ENCODE results near the gene TBX10. TPM values are rescaled to one million over a fixed set of nuclear protein-coding genes. Genes with fewer than 3 reads are reported as not detected.

Gene TBX10
- total RNA-seq, 1 donor from 2014 or later: not detected

DNA sequence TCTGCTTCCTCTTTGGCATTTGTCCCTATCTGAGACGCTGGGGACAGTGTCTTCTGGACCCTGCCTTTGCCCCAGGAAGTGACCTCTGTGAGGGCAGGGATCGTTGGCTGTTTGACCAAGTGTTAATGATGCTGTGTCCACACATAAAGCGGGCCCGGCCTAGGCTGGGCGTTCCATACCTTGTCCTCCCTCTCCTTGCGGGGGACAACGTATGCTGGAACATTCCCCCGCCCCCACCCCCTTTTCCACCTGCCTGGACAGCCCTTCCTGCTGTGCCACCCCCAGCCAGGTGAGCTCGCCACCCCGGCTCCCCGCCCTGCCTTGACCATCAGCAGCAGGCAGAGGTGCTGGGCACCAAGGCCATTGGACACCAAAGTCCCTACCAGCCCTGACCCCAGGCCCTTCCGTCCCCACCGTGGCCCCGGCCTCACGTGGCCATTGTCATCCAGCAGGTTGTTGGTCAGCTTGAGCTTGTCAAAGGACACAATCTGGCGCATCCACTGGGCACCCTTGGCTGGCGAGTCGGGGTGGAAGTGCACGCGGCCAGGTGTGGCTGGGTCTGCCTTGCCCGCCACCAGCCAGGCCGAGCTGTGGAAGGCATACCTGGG, 5.7 kb downstream of the TBX10 start:
- Mint-ChIP-seq H3K4me1 (peaks cover 11% of the 10 kb centered on the region), H3K4me3 (no peak overlapping the region), H3K36me3 (ENCODE audit: low read depth) (no peaks in the 10 kb centered on the region), H3K27me3 (no peaks in the 10 kb centered on the region), H3K27ac (no peak overlapping the region), H3K9me3 (no peaks in the 10 kb centered on the region)
- intact Hi-C loops (cut with micrococcal nuclease): no loop called here
- DNase-seq: no peak

DNA sequence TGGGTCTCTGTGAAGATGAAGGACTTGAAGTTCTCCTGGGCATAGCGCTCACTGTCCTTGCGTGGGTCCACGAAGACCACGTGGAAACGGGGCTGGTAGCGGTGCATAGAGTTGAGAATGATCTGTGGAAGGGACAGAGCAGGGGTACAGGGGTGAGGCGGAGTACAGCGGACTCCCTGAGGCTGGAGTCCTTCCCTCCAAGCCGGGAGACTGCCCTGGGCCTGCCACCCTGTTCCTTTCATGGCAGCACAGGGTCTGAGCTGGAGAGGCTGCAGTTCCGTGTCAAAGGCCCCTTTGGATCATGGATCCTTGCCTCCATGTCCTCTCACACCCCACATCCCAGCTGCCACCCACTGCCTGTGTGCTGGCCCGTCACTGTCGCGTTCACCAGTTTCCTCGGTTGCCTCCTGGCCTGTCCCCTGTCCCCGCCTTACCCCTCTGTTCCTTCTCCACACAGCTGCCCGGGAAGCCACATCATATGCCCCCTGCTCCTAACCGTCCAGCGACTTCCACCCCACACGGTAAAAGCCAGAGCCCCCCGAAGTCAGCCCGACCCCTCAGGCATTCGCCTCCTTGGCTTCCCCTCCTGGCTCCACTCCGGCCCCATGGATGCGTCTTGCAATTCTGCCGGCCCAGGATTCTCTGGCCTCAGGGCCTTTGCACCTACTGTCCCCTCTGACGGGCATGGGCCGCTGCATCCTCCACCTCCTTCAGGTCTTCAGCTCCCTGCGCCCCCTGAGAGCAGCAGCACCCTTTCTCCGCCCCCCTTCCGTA, 6.4 kb downstream of the TBX10 start:
- no peak overlapping the region for H3K4me3 Mint-ChIP-seq

DNA sequence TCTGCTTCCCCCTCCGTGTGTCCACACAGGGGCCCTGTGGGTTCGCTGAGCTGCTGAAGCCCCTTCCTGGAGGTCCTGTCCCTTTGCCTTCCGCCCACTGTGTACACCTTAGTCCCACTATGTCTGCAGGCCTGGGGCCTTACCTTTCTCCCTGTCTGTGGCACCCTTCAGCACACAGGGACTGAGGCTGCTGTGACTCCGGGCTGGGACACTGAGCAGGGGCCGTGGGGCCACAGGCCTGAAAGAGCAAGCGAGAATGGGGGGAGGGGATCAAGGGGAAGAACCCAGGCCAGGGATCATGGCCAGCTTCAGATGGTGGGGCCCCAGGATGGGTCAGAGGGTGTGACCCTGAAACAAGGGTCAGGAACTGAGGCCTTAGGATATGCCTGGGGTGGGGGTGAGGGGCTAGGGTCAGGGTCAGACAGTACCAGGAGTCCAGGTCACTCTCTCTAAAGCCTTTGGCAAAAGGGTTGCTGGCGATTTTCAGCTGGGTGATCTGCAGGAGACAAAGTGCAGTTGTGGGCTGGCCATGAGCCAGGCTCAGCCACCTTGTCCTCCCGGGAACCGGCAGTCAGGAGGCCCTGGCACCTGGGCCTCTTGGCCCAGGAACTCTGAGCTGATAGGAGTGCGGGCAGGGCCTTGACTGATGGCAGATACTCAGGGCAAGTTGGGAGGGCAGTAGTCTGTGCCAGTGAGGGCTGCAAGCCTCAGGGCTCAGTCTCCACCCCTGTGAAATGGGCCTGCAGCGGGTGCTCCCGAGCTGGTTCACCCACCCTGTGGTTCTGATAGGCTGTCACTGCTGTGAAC, 7.2 kb downstream of the TBX10 start:
- no peak for DNase-seq
- intact Hi-C loops (cut with micrococcal nuclease): no loop called here
- peak overlapping the region; percentile 51 for H3K27ac Mint-ChIP-seq
- no peaks in the 10 kb centered on the region for H3K9me3 Mint-ChIP-seq
- no peaks in the 10 kb centered on the region for H3K27me3 Mint-ChIP-seq
- H3K4me1 Mint-ChIP-seq: peaks cover 11% of the 10 kb centered on the region
- H3K36me3 Mint-ChIP-seq (ENCODE audit: low read depth): no peaks in the 10 kb centered on the region
- H3K4me3 Mint-ChIP-seq: peak overlapping the region; percentile 55

More for the DNA sequence above, 6.4 kb downstream of the TBX10 start:
- no peak overlapping the region for H3K27ac Mint-ChIP-seq
- H3K27me3 Mint-ChIP-seq: no peaks in the 10 kb centered on the region
- DNase-seq: no peak
- intact Hi-C loops (cut with micrococcal nuclease): no loop called here
- H3K9me3 Mint-ChIP-seq: no peaks in the 10 kb centered on the region
- H3K36me3 Mint-ChIP-seq (ENCODE audit: low read depth): no peaks in the 10 kb centered on the region
- H3K4me1 Mint-ChIP-seq: peaks cover 11% of the 10 kb centered on the region

DNA sequence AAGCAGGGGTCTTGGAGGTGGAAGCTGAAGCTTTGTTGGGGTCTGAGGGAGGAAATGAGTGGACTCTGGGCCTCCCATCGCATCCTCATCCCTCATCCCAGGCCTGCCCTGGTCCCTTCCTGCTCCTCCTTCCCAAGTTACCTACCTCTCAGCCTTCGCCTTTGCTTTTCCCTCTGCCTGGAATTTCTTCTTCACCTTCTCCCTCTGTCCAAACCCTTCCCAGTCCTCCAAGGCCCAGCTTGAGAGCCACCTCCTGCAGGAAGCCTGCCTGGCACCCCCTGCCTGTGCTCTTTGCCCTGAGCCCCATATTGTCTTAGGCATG, 7.7 kb downstream of the TBX10 start:
- no peak for DNase-seq
- Mint-ChIP-seq H3K4me3 (peak overlapping the region; percentile 55), H3K36me3 (ENCODE audit: low read depth) (no peaks in the 10 kb centered on the region), H3K27ac (peak overlapping the region; percentile 51), H3K4me1 (peaks cover 8% of the 10 kb centered on the region), H3K27me3 (no peaks in the 10 kb centered on the region), H3K9me3 (no peaks in the 10 kb centered on the region)
- intact Hi-C loops (cut with micrococcal nuclease): no loop called here

DNA sequence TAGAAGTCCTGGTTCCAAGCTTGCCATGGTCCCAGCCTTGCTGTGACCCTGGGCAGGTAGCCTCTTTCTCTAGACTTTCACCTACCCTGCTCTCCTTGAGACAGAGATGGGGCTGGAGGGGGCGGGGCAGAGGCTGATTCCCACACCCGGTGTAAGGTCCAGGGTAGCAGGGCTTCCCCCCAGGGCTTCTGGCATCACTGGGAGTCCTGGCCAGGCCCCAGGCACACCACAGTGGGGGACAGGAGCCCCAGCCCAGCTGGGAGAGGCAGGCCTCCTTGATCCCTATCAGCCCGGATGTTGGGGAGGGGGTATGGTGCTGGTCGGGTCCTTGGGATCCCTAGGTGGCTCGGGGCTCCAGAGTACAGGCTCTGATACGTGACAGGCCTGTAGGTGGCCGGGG, 8.2 kb downstream of the TBX10 start:
- no peak overlapping the region for H3K27ac Mint-ChIP-seq
- intact Hi-C loops (cut with micrococcal nuclease): no loop called here
- H3K4me1 Mint-ChIP-seq: peaks cover 10% of the 10 kb centered on the region
- no peak for DNase-seq
- no peaks in the 10 kb centered on the region for H3K36me3 Mint-ChIP-seq (ENCODE audit: low read depth)
- peak overlapping the region; percentile 86 for H3K4me3 Mint-ChIP-seq
- no peaks in the 10 kb centered on the region for H3K27me3 Mint-ChIP-seq
- no peaks in the 10 kb centered on the region for H3K9me3 Mint-ChIP-seq

DNA sequence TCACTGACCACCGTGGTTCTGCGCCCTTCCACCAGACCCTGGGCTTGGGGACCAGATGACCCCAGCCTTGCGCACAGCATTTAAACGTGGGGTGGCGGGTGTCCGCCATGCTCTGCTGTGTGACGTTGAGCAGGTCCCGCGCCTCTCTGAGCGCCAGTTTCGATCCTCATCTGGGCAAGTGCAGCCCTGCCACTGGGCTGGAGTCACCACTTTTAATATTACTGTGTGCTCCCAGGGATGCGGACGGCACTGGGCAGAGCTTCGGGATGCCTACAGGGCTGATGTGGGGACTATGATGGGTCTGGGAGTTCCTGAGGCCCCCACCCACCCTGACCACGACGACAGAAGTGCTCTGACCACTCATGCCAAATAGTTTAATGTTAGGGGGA, 8.6 kb downstream of the TBX10 start:
- Mint-ChIP-seq H3K4me3 (peak overlapping the region; percentile 86), H3K27ac (peak overlapping the region; percentile 46), H3K4me1 (peaks cover 10% of the 10 kb centered on the region), H3K36me3 (ENCODE audit: low read depth) (no peaks in the 10 kb centered on the region), H3K27me3 (no peaks in the 10 kb centered on the region), H3K9me3 (no peaks in the 10 kb centered on the region)
- intact Hi-C loops (cut with micrococcal nuclease): loop anchor here (1.0 kb wide), 2 partner anchors 17 to 28 kb away; no protein-coding TSS in a partner anchor
- DNase-seq: no peak

DNA sequence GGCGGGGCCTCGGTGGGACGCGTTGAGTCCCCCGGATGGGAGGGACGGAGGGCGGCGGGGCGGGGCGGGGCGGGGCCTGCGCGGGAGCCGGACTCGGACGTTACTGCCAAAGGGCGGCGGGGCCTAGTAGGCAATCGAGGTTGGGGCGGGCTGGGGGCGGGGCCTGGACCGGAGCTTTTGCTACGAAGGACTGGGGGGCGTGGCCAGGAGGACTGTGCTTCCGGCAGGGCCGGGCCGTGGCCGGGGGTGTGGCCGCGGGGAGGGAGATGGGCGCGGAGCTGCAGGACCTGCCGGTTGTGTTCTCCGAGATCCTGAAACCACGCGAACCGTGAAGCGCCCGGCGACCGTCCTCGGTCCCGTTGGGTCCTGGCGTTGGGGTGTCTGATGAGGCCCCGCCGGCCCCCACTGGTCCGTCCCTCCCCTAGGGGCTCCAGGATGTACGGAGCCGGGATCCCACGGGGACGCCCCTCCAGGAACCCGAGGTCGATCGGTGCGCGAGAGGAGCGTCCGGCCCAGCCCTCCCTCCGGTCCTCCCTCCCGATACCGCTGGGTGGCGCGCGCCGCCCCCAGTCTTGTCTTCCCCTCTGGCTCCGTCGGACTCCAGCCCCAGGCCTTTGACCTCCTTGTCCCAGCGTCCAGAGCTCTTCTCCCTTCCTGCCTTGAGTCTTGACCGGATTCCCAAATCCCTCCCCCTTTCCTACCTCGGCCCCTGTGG, 9.2 kb downstream of the TBX10 start:
- Mint-ChIP-seq H3K9me3 (no peaks in the 10 kb centered on the region), H3K36me3 (ENCODE audit: low read depth) (no peaks in the 10 kb centered on the region), H3K4me1 (peaks cover 12% of the 10 kb centered on the region), H3K4me3 (peak overlapping the region; percentile 86), H3K27ac (peak overlapping the region; percentile 93), H3K27me3 (no peaks in the 10 kb centered on the region)
- peak; percentile 99 for DNase-seq
- intact Hi-C loops (cut with micrococcal nuclease): loop anchor here (1.0 kb wide), 2 partner anchors 16 to 29 kb away; no protein-coding TSS in a partner anchor

DNA sequence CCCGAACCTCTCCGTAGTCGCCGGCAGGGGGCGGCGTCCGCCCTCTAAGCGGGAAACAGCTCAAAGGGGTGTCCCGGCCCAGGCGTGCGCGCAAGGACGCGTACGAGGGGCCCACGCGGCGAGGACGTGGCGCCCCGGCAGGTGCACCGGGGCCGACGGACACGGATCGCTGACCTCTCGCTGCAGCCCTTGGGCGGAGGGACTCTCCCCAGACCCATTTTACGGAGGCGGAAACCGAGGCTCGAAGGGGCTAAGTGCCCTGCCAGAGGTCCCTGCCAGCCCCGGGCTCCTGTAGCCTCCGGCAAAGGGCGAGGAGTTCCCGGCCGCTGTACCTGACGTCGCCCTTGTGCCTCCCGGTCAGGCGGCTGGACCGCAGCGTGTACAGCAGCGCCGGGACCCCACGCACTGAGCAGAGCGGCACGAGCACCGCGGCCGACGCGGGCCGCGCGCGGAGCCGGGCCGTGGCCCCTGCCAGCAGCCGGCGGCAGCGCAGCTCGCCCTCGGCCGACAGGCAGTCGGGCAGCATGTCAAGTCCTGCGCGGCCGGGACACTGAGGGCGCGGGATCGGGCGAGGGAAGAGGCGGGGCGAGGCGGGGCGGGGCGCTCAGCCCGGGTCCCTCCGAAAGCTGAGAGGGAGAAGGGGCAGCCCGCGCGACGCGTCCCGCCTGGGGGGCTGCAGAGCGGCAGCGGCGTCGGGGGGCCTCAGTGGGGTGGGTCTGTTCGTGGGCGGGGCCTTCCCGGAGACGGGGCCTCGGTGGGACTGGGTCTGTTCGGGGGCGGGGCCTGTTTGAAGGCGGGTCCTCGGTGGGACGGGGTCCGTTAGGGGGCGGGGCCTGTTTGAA, 10.0 kb downstream of the TBX10 start, which contains the start of gene NUDT8:
NUDT8 (minus strand) TSS at position 552 of the 842 bp plus-strand sequence; CDS start at position 526, 26 bp downstream.
- intact Hi-C loops (cut with micrococcal nuclease): loop anchor here (1.0 to 2.0 kb wide), 4 partner anchors 15 to 46 kb away; partner anchors contain the start of genes GSTP1 and NDUFV1
- Mint-ChIP-seq H3K4me1 (peaks cover 15% of the 10 kb centered on the region), H3K27me3 (no peaks in the 10 kb centered on the region), H3K4me3 (peak within 1 kb of the TSS; percentile 86), H3K27ac (peak within 1 kb of the TSS; percentile 93), H3K36me3 (ENCODE audit: low read depth) (no peaks in the 10 kb centered on the region), H3K9me3 (no peaks in the 10 kb centered on the region)
- peak; percentile 98 for DNase-seq

DNA sequence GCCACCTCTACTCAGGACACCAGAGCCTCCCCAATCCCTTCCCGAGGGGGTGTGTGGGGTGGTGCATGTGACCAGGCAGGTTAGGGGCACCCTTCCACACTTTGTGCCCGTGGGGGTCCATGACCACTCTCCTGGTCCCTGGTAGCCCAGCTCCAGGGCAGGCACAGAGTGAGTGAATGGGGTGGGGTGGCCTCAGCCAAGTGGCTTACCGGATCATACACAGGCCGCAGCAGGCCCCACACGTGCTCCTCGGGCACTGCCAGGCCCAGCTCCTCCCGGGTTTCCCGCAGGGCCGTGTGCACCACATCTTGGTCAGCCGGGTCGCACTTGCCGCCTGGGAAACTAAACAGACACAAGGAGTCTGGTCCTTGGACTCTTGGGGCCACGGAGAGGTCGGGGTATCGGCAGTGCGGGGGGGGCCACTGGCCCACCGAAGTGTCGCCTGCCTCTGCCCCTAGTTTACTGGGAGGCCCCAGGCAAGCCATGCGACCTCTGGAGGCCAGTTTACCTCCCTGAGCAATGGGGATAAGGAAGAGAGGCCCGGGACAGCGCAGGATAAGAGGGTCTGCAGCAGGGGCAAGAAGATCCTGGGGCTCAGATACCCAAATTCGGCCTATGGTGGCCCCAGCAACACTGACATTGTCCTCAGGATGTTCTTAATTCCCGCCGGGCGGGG, 10.7 kb downstream of the TBX10 start:
- intact Hi-C loops (cut with micrococcal nuclease): loop anchor here (1.0 to 2.0 kb wide), 2 partner anchors 22 to 46 kb away; partner anchors contain the start of genes GSTP1 and NDUFV1
- peak overlapping the region; percentile 93 for H3K27ac Mint-ChIP-seq

DNA sequence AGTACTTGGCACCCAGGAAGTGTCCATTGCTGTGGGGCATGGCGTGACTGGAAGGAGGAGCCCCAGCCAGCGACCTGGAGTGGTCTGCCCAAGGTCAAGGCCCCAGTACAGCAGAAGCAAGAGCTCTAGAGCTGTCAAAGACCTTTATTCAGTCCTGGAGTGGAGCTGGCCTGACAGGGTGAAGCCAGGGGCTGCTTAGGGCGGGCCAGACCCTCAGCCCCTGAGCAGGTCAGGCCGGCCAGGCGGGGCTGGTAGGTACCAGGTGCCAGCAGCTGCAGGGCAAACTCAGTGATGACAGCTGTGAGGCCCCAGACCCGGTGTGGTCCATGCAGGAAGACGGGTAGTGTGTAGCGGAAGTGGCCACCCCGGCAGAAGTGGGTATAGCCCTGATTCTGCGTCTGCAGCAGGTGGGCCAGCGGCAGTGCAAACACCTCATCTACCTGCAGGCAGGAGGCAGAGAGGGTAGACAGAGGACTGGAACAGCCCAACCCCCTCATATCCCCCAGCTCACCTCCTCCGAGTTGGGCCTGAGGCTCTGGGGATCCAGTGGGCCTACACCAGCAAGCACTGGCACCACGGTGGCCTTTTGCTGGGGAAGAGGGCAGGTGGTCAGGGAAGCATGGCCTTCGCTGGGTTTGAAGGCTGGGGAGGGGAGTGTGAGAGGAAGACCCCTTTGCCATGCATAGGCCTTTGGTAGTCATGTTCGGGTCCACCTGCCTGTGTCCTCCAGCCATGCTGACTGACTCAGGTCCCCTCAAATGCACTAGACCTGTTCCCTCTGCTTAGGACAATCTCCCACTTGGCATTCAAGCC, 11.5 kb downstream of the TBX10 start:
- H3K27me3 Mint-ChIP-seq: no peaks in the 10 kb centered on the region
- intact Hi-C loops (cut with micrococcal nuclease): loop anchor here (2.0 kb wide), 1 partner anchor 21 kb away; the partner anchor contains the start of gene NDUFV1
- H3K4me1 Mint-ChIP-seq: peaks cover 15% of the 10 kb centered on the region
- H3K27ac Mint-ChIP-seq: peak overlapping the region; percentile 29
- no peaks in the 10 kb centered on the region for H3K9me3 Mint-ChIP-seq
- no peak for DNase-seq
- no peaks in the 10 kb centered on the region for H3K36me3 Mint-ChIP-seq (ENCODE audit: low read depth)
- no peak overlapping the region for H3K4me3 Mint-ChIP-seq

More for the DNA sequence above, 10.7 kb downstream of the TBX10 start:
- Mint-ChIP-seq H3K36me3 (ENCODE audit: low read depth) (no peaks in the 10 kb centered on the region), H3K27me3 (no peaks in the 10 kb centered on the region), H3K4me3 (peak overlapping the region; percentile 86), H3K4me1 (peaks cover 15% of the 10 kb centered on the region), H3K9me3 (no peaks in the 10 kb centered on the region)
- no peak for DNase-seq

DNA sequence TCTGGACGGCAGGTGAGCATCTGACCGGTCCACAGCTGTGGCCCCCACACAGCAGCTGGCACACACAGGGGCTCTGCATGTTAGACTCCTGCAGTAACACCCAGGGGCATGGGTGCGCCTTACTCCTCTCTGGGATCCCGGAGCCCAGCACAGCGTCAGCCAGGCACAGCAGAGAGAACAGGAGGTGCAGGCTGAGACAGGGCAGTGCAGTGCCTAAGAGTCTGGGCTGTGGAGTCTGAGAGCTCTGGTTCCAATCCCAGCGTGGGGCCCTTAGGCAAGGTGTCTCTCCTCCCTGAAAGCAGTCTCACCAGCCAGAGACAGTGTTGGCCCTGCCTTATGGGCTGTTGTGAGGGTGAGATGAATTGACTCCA, 12.1 kb downstream of the TBX10 start:
- DNase-seq: no peak
- H3K27me3 Mint-ChIP-seq: no peaks in the 10 kb centered on the region
- no peak overlapping the region for H3K4me3 Mint-ChIP-seq
- intact Hi-C loops (cut with micrococcal nuclease): no loop called here
- H3K36me3 Mint-ChIP-seq (ENCODE audit: low read depth): no peaks in the 10 kb centered on the region
- peak overlapping the region; percentile 29 for H3K27ac Mint-ChIP-seq
- H3K4me1 Mint-ChIP-seq: peaks cover 15% of the 10 kb centered on the region
- no peaks in the 10 kb centered on the region for H3K9me3 Mint-ChIP-seq

DNA sequence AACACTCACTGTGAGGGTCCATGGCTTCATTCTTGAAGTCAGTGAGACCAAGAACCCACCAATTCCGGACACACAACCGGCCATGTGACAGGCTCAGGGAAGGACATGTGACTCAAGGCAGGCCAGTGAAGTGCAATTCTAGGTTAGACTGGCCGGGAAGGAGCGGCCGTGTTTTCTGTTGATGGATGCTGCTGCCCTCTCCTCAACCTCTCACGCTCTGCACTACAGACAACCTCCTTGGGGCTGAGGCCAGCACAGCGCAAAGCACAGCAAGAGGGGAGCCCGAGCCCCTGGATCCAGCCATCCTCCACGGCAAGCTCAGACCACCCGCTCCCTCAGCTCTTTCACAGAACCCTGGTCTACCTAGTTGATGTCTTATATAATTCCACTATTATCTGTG, 12.6 kb downstream of the TBX10 start:
- DNase-seq: no peak
- Mint-ChIP-seq H3K27me3 (no peaks in the 10 kb centered on the region), H3K4me1 (peaks cover 15% of the 10 kb centered on the region), H3K27ac (no peak overlapping the region), H3K36me3 (ENCODE audit: low read depth) (no peaks in the 10 kb centered on the region), H3K9me3 (no peaks in the 10 kb centered on the region), H3K4me3 (no peak overlapping the region)
- intact Hi-C loops (cut with micrococcal nuclease): no loop called here

All from activated CD4-positive, alpha-beta T cell treated with anti-CD3 and anti-CD28 coated beads, Interleukin-2, amount 10 ng/mL, durations not matched to agents 24 days and 14 days (primary cell).